ENCODE measurements around the gene COPS9. TPM values are rescaled to one million over a fixed set of nuclear protein-coding genes. Genes with fewer than 3 reads are reported as not detected.

Gene COPS9
- total RNA-seq, 1 donor from 2014 or later: 156 TPM

- Mint-ChIP-seq H3K36me3 (ENCODE audit: unreplicated experiment) (no peaks in the 10 kb centered on the region), H3K4me3 (ENCODE audit: unreplicated experiment) (no peak overlapping the region), H3K4me1 (ENCODE audit: unreplicated experiment) (no peaks in the 10 kb centered on the region), H3K9me3 (ENCODE audit: unreplicated experiment) (no peaks in the 10 kb centered on the region), H3K27me3 (ENCODE audit: unreplicated experiment) (peaks cover 3% of the 10 kb centered on the region), H3K27ac (ENCODE audit: unreplicated experiment) (no peak overlapping the region)
- DNase-seq (ENCODE audit: extremely low spot score, unreplicated experiment): no peak
- TF ChIP-seq CTCF (IDR thresholded peaks at IDR 0.05): no peak
Observed at GRCh38 chr2:240107477-240107796, 28.7 kb downstream of the COPS9 start.

- Mint-ChIP-seq H3K4me3 (ENCODE audit: unreplicated experiment) (no peak overlapping the region), H3K27ac (ENCODE audit: unreplicated experiment) (no peak overlapping the region), H3K36me3 (ENCODE audit: unreplicated experiment) (no peaks in the 10 kb centered on the region), H3K9me3 (ENCODE audit: unreplicated experiment) (no peaks in the 10 kb centered on the region), H3K27me3 (ENCODE audit: unreplicated experiment) (peaks cover 3% of the 10 kb centered on the region), H3K4me1 (ENCODE audit: unreplicated experiment) (no peaks in the 10 kb centered on the region)
- TF ChIP-seq CTCF (IDR thresholded peaks at IDR 0.05): no peak
- no peak for DNase-seq (ENCODE audit: extremely low spot score, unreplicated experiment)
Observed at GRCh38 chr2:240106765-240107476, 29.2 kb downstream of the COPS9 start.

- H3K9me3 Mint-ChIP-seq (ENCODE audit: unreplicated experiment): no peaks in the 10 kb centered on the region
- TF ChIP-seq CTCF (IDR thresholded peaks at IDR 0.05): no peak
- H3K4me3 Mint-ChIP-seq (ENCODE audit: unreplicated experiment): no peak overlapping the region
- no peaks in the 10 kb centered on the region for H3K36me3 Mint-ChIP-seq (ENCODE audit: unreplicated experiment)
- peaks cover 4% of the 10 kb centered on the region for H3K27me3 Mint-ChIP-seq (ENCODE audit: unreplicated experiment)
- no peak for DNase-seq (ENCODE audit: extremely low spot score, unreplicated experiment)
- no peaks in the 10 kb centered on the region for H3K4me1 Mint-ChIP-seq (ENCODE audit: unreplicated experiment)
- no peak overlapping the region for H3K27ac Mint-ChIP-seq (ENCODE audit: unreplicated experiment)
Observed at GRCh38 chr2:240105982-240106381, 30.1 kb downstream of the COPS9 start.

GRCh38 chr2:240103136-240103535 lies 33.0 kb downstream of the COPS9 start:
- no peak overlapping the region for H3K27ac Mint-ChIP-seq (ENCODE audit: unreplicated experiment)
- no peaks in the 10 kb centered on the region for H3K4me1 Mint-ChIP-seq (ENCODE audit: unreplicated experiment)
- no peaks in the 10 kb centered on the region for H3K36me3 Mint-ChIP-seq (ENCODE audit: unreplicated experiment)
- TF ChIP-seq CTCF (IDR thresholded peaks at IDR 0.05): no peak
- no peak overlapping the region for H3K4me3 Mint-ChIP-seq (ENCODE audit: unreplicated experiment)
- peaks cover 11% of the 10 kb centered on the region for H3K9me3 Mint-ChIP-seq (ENCODE audit: unreplicated experiment)
- H3K27me3 Mint-ChIP-seq (ENCODE audit: unreplicated experiment): peaks cover 23% of the 10 kb centered on the region
- no peak for DNase-seq (ENCODE audit: extremely low spot score, unreplicated experiment)

GRCh38 chr2:240098349-240098748 lies 37.8 kb downstream of the COPS9 start:
- Mint-ChIP-seq H3K4me1 (ENCODE audit: unreplicated experiment) (no peaks in the 10 kb centered on the region), H3K36me3 (ENCODE audit: unreplicated experiment) (no peaks in the 10 kb centered on the region), H3K27me3 (ENCODE audit: unreplicated experiment) (peaks cover 60% of the 10 kb centered on the region), H3K4me3 (ENCODE audit: unreplicated experiment) (no peak overlapping the region), H3K27ac (ENCODE audit: unreplicated experiment) (no peak overlapping the region), H3K9me3 (ENCODE audit: unreplicated experiment) (peaks cover 17% of the 10 kb centered on the region)
- no peak for TF ChIP-seq CTCF (IDR thresholded peaks at IDR 0.05)
- DNase-seq (ENCODE audit: extremely low spot score, unreplicated experiment): no peak

All from osteocyte (in vitro differentiated cells).